IMR-90 (cell line): ENCODE data around the gene FADS1.

Experiments
- CTCF ChIP-seq: conservative IDR thresholded peaks from 2 replicates; pipeline ENCODE4 v1.5.1; 2012; ENCODE audit warnings: mild to moderate bottlenecking, low read depth, low read length, improper control_type of control experiment
- MXI1 ChIP-seq: IDR thresholded peaks from 2 replicates; pipeline ENCODE4 v1.6.1; 2012; ENCODE audit warnings: low read depth, mild to moderate bottlenecking, low read length, moderate library complexity, borderline replicate concordance
- POLR2A ChIP-seq: IDR thresholded peaks from 2 replicates; pipeline ENCODE4 v1.6.1; 2012; ENCODE audit warnings: mild to moderate bottlenecking, low read depth, low read length
- RFX5 ChIP-seq: IDR thresholded peaks from 2 replicates; pipeline ENCODE4 v1.8.0; 2012; ENCODE audit warnings: low read depth, mild to moderate bottlenecking, low read length, moderate library complexity

DNA sequence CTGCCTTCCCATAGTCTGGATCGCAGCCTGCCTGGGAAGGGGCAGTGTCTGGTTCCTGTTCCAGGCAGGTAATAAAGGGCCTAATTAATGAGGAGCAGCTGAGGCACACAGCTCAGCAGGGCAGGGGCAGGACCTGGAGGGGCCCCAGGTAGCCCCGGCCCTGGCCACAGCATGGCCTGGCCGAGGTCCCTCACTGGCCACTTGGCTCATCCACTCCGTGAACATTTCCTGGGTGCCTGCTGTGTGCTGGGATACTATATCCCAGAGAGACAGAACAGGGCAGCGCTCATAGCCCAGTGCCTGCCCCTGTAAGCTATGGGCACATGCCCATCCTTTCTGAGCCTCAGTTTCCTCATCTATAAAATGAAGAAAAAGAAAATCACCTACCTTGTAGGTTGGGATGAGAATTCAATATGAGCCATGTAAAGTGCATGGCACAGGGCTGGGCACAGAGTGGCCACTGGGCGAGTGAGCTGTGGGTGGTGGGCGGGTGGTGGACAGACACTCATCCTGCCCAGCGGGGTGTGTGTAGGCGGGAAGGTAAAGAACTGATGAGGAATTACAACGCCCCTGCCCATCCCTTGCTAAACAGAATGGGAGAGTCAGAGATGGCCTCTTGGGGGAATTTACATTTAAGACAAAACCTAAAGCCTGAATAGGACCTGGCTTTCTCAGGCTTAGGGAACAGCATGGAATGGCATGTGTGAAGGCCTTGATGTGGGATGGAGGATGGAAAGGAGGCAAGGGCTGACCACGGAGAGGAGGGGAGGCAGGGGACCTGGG lies 55.2 kb downstream of the FADS1 start:
- TF ChIP-seq RFX5 (no peak), CTCF (no peak), MXI1 (no peak), POLR2A (no peak)
